Stimulated activated naive CD8-positive, alpha-beta T cell treated with anti-CD3 and anti-CD28 coated beads, Interleukin-15, Interleukin-2, amounts not matched to agents 100 ng/mL and 50 ng/mL, for 24 hours (primary cell): ENCODE data around the gene SLC9A4.

ENCODE experiments used
- H3K27ac Mint-ChIP-seq: one replicate; pipeline ENCODE4 v1.8.0; 2021; ENCODE audit warnings: mild to moderate bottlenecking, mixed read lengths
- H3K27me3 Mint-ChIP-seq: one replicate; pipeline ENCODE4 v1.8.0; 2021; ENCODE audit warnings: mixed read lengths
- H3K36me3 Mint-ChIP-seq: one replicate; pipeline ENCODE4 v1.8.0; 2021; ENCODE audit warnings: low read depth, mixed read lengths
- H3K4me1 Mint-ChIP-seq: one replicate; pipeline ENCODE4 v1.8.0; 2021; ENCODE audit warnings: low read depth, mixed read lengths
- H3K4me3 Mint-ChIP-seq: one replicate; pipeline ENCODE4 v1.8.0; 2021; ENCODE audit warnings: mild to moderate bottlenecking, mixed read lengths
- H3K9me3 Mint-ChIP-seq: one replicate; pipeline ENCODE4 v1.8.0; 2021; ENCODE audit warnings: mixed read lengths

Gene SLC9A4

GRCh38 chr2:102473020-102473419 lies at the start of gene SLC9A4:
Gene SLC9A4 (plus strand): TSS chr2:102473226. CDS start chr2:102473760, 534 bp downstream.
- Mint-ChIP-seq H3K4me3 (no peak within 1 kb of the TSS), H3K4me1 (no peaks in the 10 kb centered on the region), H3K27me3 (peaks cover 43% of the 10 kb centered on the region), H3K36me3 (no peaks in the 10 kb centered on the region), H3K27ac (no peak within 1 kb of the TSS), H3K9me3 (peaks cover 12% of the 10 kb centered on the region)

DNA sequence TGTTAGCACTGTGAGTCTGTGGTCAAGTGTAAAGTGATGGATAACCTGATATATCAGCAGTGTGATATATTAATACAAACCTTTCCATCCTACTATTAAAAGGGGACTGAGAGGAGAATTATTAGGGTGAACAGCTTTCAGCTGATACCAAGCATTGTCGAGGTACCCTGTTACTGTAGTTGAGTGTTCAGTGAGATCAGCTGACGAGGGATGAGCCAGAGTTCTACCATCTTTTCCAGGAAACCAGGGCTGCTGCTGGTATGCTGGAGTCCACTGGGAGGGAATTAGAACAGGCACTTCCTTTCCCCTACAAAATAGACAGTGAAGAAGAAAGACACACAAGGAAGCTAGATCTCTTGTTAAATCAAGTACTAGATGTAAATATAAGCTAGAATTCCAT lies 49.7 kb upstream of the SLC9A4 start:
- peaks cover 91% of the 10 kb centered on the region for H3K4me1 Mint-ChIP-seq
- no peaks in the 10 kb centered on the region for H3K27me3 Mint-ChIP-seq
- peak overlapping the region; percentile 90 for H3K27ac Mint-ChIP-seq
- H3K36me3 Mint-ChIP-seq: peaks cover 34% of the 10 kb centered on the region
- H3K9me3 Mint-ChIP-seq: no peaks in the 10 kb centered on the region
- peak overlapping the region; percentile 82 for H3K4me3 Mint-ChIP-seq

DNA sequence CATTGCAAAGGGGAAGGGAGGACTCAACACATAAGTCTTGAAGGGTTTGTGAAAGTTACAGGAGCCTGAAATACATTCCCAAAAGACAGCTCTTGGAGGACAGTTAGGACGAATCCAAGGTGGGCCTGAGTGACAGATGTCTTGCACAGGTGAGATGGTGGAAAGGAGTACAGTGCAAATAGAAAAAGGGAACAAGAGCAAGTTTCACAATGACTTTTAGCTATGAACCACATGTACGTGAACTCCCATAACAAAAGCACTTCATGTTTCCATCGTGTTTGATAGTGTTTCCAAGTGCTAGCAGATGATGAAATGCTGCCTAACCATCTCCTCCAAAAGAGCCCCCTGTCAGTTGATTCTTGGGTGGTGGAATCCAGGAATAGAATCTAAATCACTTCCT lies 48.3 kb upstream of the SLC9A4 start:
- Mint-ChIP-seq H3K36me3 (peaks cover 46% of the 10 kb centered on the region), H3K4me3 (peak overlapping the region; percentile 27), H3K27me3 (no peaks in the 10 kb centered on the region), H3K9me3 (peaks cover 6% of the 10 kb centered on the region), H3K27ac (peak overlapping the region; percentile 49), H3K4me1 (peaks cover 90% of the 10 kb centered on the region)

GRCh38 chr2:102425441-102426132 lies 47.4 kb upstream of the SLC9A4 start:
- no peak overlapping the region for H3K27ac Mint-ChIP-seq

GRCh38 chr2:102427249-102427648 lies 45.8 kb upstream of the SLC9A4 start:
- H3K27me3 Mint-ChIP-seq: no peaks in the 10 kb centered on the region
- peaks cover 54% of the 10 kb centered on the region for H3K36me3 Mint-ChIP-seq
- peaks cover 7% of the 10 kb centered on the region for H3K9me3 Mint-ChIP-seq
- H3K27ac Mint-ChIP-seq: no peak overlapping the region
- H3K4me3 Mint-ChIP-seq: no peak overlapping the region
- peaks cover 92% of the 10 kb centered on the region for H3K4me1 Mint-ChIP-seq

More at GRCh38 chr2:102425441-102426132, 47.4 kb upstream of the SLC9A4 start:
- Mint-ChIP-seq H3K27me3 (no peaks in the 10 kb centered on the region), H3K4me3 (peak overlapping the region; percentile 6), H3K36me3 (peaks cover 53% of the 10 kb centered on the region), H3K4me1 (peaks cover 91% of the 10 kb centered on the region), H3K9me3 (peaks cover 7% of the 10 kb centered on the region)

DNA sequence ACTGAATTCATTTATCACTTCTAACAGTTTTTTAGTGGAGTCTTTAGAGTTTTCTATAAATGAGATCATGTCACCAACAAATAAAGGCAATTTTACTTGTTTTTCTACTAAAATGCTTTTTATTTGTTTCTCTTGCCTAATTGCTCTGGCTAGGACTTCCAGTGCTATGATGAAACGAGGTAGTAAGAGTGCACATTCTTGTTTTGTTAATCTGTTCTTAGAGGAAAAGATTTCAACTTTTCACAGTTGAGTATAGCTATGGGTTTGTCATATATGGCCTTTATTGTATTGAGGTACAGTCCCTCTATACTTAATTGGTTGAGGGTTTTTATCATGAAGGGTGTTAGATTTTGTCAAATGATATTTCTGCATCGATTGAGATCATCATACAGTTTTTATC lies 44.5 kb upstream of the SLC9A4 start:
- Mint-ChIP-seq H3K36me3 (peaks cover 51% of the 10 kb centered on the region), H3K4me3 (no peak overlapping the region), H3K27ac (no peak overlapping the region), H3K27me3 (no peaks in the 10 kb centered on the region), H3K9me3 (peaks cover 7% of the 10 kb centered on the region), H3K4me1 (peaks cover 91% of the 10 kb centered on the region)

DNA sequence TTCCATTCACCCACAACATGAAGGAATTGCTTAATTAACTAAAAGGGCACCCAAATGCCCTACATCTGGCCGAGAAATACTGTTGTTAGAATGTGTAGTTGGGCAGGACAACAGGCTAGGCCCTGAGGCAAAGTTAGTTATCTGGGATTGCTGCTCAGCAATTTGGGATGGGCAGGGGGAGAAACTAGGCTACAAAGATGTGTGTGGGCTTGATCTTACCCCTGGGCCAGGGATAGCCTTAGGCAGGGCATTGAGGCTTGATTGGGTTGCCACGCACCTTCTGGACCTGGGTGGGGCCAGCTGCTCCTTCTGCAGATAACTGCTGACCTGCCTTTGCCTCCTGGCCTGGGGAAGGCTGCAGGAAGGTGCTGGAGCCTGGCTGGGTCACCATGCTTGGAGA lies 40.6 kb upstream of the SLC9A4 start:
- Mint-ChIP-seq H3K36me3 (peaks cover 49% of the 10 kb centered on the region), H3K4me3 (no peak overlapping the region), H3K27ac (peak overlapping the region; percentile 42), H3K27me3 (peaks cover 4% of the 10 kb centered on the region), H3K4me1 (peaks cover 86% of the 10 kb centered on the region), H3K9me3 (peaks cover 7% of the 10 kb centered on the region)

DNA sequence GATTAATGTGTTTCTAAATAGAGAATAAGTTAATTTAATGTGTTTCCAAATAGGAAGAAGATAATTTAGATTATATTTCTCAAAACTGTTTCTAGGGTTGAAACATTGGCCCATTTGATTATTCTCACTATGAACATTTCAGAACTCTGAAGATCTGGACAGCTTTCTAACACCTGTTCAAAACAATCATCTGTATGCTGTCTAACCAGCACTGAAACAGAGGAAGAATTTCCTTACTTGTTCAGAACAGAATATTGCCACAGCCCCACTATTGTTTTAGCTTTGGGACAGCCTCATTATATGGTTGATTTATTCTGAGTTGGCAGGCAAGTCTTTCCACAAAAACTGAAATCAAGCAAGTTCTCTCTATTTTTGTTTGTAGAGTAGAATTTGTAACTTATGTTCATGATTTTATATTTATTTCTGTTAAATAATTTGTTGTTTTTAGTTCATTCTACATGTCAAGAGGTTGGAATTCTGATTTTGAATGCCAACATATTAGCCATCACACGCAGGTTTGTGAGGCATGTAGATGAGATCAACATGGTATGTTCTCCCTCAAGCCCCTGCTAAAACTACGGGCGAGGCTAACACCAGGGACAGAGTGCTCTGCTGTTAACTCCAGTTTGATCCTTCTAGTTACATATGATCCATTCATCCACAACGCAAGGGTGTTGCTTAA lies 38.9 kb upstream of the SLC9A4 start:
- H3K9me3 Mint-ChIP-seq: peaks cover 7% of the 10 kb centered on the region
- peak overlapping the region; percentile 96 for H3K27ac Mint-ChIP-seq
- peaks cover 70% of the 10 kb centered on the region for H3K4me1 Mint-ChIP-seq
- H3K27me3 Mint-ChIP-seq: peaks cover 4% of the 10 kb centered on the region
- H3K36me3 Mint-ChIP-seq: peaks cover 34% of the 10 kb centered on the region
- no peak overlapping the region for H3K4me3 Mint-ChIP-seq

GRCh38 chr2:102434655-102435381 lies 38.2 kb upstream of the SLC9A4 start:
- peaks cover 63% of the 10 kb centered on the region for H3K4me1 Mint-ChIP-seq
- peak overlapping the region; percentile 96 for H3K27ac Mint-ChIP-seq
- H3K4me3 Mint-ChIP-seq: peak overlapping the region; percentile 63
- peaks cover 27% of the 10 kb centered on the region for H3K36me3 Mint-ChIP-seq
- peaks cover 4% of the 10 kb centered on the region for H3K27me3 Mint-ChIP-seq
- H3K9me3 Mint-ChIP-seq: peaks cover under 1% of the 10 kb centered on the region

DNA sequence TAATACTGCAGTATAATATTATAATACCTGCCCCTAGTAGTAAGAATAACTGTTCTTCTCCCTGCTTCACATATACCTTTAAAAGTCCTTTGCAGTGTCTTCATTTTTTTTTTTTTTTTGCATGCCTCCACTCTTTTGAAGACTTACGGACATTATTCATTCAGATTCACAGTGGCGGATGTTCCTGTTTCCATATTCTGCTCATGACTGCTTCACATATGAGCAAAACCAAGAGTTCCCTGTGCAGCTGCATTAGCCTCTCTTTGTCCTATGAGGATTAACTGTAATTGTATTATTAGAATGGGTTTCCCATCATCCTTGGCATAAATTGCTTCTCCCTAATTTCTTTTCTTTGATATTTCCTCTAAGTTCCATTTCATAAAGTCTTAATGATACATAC lies 37.3 kb upstream of the SLC9A4 start:
- Mint-ChIP-seq H3K9me3 (no peaks in the 10 kb centered on the region), H3K4me3 (peak overlapping the region; percentile 63), H3K4me1 (peaks cover 54% of the 10 kb centered on the region), H3K36me3 (peaks cover 19% of the 10 kb centered on the region), H3K27me3 (peaks cover 4% of the 10 kb centered on the region), H3K27ac (peak overlapping the region; percentile 96)

DNA sequence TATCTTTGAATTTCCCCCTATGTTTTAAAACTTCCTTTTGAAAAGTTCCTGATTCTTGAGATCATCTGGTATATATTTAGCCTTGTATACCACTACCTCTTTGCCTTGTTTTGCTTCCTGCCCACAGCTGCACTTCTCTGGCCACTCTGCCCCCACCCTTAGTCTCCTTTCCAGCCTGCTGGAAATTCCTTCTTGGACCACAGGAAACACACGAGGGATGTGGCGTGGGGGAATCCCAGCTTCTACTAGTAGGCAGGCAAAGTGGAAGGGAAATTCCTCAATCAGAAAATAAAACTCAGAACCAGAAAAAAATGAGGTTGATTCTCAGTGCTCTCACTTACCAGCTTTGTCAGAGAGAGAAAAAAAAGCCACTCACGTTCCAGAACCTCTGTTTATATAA lies 36.7 kb upstream of the SLC9A4 start:
- Mint-ChIP-seq H3K36me3 (peaks cover 19% of the 10 kb centered on the region), H3K27ac (peak overlapping the region; percentile 96), H3K4me1 (peaks cover 49% of the 10 kb centered on the region), H3K27me3 (peaks cover 4% of the 10 kb centered on the region), H3K9me3 (no peaks in the 10 kb centered on the region), H3K4me3 (peak overlapping the region; percentile 63)

DNA sequence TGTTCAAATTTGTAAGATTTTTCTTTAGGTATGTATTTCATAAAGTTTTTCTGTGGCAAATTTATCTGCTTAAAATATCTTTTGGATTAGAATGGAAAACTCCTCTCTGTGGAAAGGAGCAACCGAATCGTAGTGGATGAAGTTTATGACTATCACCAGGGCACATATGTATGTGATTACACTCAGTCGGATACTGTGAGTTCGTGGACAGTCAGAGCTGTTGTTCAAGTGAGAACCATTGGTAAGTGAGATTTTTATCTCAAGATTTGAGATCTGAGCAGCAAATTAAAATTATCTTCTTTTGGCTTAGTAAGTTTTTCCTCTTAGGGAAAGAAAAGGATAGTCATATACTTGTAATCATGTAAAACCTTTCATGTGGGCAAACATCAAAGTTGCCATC lies 35.9 kb upstream of the SLC9A4 start:
- no peak overlapping the region for H3K27ac Mint-ChIP-seq
- H3K36me3 Mint-ChIP-seq: peaks cover 19% of the 10 kb centered on the region
- peaks cover 4% of the 10 kb centered on the region for H3K27me3 Mint-ChIP-seq
- no peaks in the 10 kb centered on the region for H3K9me3 Mint-ChIP-seq
- peaks cover 49% of the 10 kb centered on the region for H3K4me1 Mint-ChIP-seq
- peak overlapping the region; percentile 57 for H3K4me3 Mint-ChIP-seq

- peaks cover 4% of the 10 kb centered on the region for H3K27me3 Mint-ChIP-seq
- no peak overlapping the region for H3K27ac Mint-ChIP-seq
- peaks cover 49% of the 10 kb centered on the region for H3K4me1 Mint-ChIP-seq
- no peak overlapping the region for H3K4me3 Mint-ChIP-seq
- peaks cover 15% of the 10 kb centered on the region for H3K36me3 Mint-ChIP-seq
- no peaks in the 10 kb centered on the region for H3K9me3 Mint-ChIP-seq
These were observed 34.9 kb upstream of the SLC9A4 start for GRCh38 chr2:102438111-102438510.

DNA sequence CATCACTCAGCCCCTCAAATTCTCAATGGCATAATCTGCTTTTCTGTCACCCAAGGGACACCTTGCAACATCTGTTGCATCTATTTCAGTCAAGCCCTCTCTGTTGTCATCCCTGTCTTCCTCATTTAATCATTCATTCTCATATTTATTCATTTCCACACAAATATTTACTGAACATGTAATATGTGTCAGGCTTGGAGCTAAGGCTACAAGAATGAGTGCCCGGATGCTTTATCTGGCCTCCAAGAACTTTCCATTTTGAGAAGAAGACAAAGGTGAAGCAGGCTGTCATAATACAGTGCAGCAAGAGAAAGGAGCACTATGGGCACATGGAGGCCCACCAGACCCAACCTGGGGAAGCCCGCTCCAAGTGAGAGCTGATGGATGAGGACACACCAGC lies 34.4 kb upstream of the SLC9A4 start:
- Mint-ChIP-seq H3K9me3 (no peaks in the 10 kb centered on the region), H3K4me3 (no peak overlapping the region), H3K27me3 (peaks cover 4% of the 10 kb centered on the region), H3K36me3 (peaks cover 15% of the 10 kb centered on the region), H3K27ac (no peak overlapping the region), H3K4me1 (peaks cover 48% of the 10 kb centered on the region)

GRCh38 chr2:102439065-102439695 lies 33.8 kb upstream of the SLC9A4 start:
- Mint-ChIP-seq H3K27ac (no peak overlapping the region), H3K4me3 (no peak overlapping the region), H3K9me3 (no peaks in the 10 kb centered on the region), H3K36me3 (peaks cover 15% of the 10 kb centered on the region), H3K27me3 (peaks cover 4% of the 10 kb centered on the region), H3K4me1 (peaks cover 43% of the 10 kb centered on the region)
